ENCODE results near the gene INSR. TPM values are rescaled to one million over a fixed set of nuclear protein-coding genes. Genes with fewer than 3 reads are reported as not detected.

Gene INSR
- total RNA-seq (ENCODE audit: unreplicated experiment): 23.9 TPM
- long read RNA-seq, partial matches to known transcripts: 0 of 13 reads
- long read RNA-seq, other reads (novel, unspliced or antisense): 13 of 13 reads

DNA sequence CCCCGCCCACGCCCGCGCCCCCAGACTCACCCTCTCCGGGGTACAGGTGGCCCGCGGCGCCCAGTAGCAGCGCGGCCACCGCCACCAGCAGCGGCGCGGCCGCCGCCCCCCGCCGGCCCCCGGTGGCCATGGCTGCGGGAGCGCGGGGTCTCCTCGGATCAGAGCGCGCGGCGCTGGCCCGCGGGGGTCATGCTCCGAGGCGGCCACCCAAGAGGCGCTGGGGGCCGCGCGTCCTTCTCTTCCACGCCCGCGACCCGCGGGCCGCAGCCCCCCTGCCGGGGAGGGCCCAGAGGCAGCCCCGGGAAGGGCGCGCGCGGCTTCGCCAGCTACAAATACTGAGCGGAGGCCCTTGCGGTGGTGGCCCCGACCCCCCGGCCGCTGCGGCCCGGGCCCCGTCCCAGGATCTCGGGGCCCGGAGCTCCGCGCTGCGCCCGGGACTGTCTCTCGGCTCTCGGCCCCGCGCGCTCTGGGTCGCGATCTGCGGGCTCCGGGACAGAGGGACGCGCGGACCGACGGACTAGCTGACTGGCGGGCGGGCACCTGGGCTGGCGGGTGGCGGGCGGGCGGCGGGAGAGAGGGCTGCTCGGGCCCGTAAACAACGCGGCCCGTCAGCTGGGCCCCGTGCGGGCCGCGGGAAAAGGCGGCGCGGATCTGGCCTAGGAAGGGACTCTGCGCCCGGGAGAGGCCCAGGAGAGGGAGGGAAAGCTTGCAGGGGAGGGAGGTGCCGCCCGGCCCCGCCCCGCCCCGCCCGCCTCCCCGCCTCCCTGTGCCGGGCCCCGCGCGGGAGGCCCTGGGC, at the start of gene INSR:
INSR (minus strand) TSS at position 653 of the 796 bp plus-strand sequence; CDS start at position 130, 523 bp downstream.
- Mint-ChIP-seq H3K4me3 (ENCODE audit: unreplicated experiment) (peak within 1 kb of the TSS; percentile 84), H3K27ac (ENCODE audit: unreplicated experiment) (no peak within 1 kb of the TSS), H3K9me3 (ENCODE audit: unreplicated experiment) (peaks cover 3% of the 10 kb centered on the region), H3K27me3 (ENCODE audit: unreplicated experiment) (peaks cover 6% of the 10 kb centered on the region), H3K36me3 (ENCODE audit: unreplicated experiment) (no peaks in the 10 kb centered on the region), H3K4me1 (ENCODE audit: low read depth, unreplicated experiment) (no peaks in the 10 kb centered on the region)
- no peak for TF ChIP-seq CTCF (IDR thresholded peaks at IDR 0.05; ENCODE audit: partially characterized antibody, unreplicated experiment)
- peak; percentile 88 for DNase-seq

DNA sequence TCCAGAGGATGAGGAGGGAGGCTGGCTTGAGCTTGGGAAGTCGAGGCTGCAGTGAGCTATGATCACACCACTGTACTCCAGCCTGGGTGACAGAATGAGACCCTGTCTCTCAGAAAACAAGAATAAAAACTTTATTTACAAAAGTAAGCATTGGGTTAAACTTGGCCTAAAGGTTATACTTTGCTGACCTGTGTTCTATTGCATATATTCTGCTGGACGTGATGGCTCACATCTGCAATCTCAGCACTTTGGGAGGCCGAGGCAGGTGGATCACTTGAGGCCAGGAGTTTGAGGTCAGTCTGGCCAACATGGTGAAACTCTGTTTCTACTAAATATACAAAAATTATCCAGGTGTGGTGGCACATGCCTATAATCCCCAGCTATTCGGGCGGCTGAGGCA, 47.9 kb upstream of the INSR start:
- Mint-ChIP-seq H3K27ac (ENCODE audit: unreplicated experiment) (no peak overlapping the region), H3K4me3 (ENCODE audit: unreplicated experiment) (no peak overlapping the region), H3K36me3 (ENCODE audit: unreplicated experiment) (no peaks in the 10 kb centered on the region), H3K4me1 (ENCODE audit: low read depth, unreplicated experiment) (no peaks in the 10 kb centered on the region), H3K27me3 (ENCODE audit: unreplicated experiment) (no peaks in the 10 kb centered on the region), H3K9me3 (ENCODE audit: unreplicated experiment) (peaks cover 4% of the 10 kb centered on the region)
- TF ChIP-seq CTCF (IDR thresholded peaks at IDR 0.05; ENCODE audit: partially characterized antibody, unreplicated experiment): no peak
- DNase-seq: no peak

DNA sequence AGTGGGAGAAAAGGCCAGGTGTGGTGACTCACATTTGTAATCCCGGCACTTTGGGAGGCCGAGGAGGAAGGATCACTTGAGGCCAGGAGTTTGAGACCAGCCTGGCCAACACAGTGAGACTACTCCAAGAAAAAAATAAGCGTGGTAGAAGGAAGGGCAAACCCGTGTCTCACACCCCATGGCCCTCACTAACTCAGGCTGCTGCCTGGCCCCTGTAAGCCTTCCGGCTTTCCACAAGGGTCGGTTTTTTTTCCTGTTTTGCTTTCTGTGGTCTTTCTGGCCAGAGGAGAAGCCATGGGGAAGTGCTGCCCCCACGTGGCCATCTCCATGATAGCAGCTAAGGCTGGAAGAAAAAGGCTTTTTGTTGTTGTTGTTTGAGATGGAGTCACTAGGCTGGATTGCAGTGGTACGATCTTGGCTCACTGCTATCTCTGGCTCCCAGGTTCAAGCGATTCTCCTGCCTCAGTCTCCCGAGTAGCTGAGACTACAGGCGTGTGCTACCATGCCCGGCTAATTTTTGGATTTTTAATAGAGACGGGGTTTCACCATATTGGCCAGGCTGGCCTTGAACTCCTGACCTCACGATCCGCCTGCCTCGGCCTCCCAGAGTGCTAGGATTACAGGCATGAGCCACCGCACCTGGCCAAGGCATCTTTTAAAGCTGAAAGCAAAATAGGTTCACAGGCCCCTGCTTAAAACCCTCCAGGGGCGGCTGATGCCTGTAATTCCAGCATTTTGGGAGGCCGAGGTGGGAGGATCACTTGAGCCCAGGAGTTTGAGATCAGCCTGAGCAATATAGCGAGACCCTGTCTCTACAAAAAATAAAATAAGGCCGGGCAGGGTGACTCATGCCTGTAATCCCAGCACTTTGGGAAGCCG, 47.0 kb upstream of the INSR start:
- DNase-seq: peak; percentile 92
- H3K36me3 Mint-ChIP-seq (ENCODE audit: unreplicated experiment): no peaks in the 10 kb centered on the region

DNA sequence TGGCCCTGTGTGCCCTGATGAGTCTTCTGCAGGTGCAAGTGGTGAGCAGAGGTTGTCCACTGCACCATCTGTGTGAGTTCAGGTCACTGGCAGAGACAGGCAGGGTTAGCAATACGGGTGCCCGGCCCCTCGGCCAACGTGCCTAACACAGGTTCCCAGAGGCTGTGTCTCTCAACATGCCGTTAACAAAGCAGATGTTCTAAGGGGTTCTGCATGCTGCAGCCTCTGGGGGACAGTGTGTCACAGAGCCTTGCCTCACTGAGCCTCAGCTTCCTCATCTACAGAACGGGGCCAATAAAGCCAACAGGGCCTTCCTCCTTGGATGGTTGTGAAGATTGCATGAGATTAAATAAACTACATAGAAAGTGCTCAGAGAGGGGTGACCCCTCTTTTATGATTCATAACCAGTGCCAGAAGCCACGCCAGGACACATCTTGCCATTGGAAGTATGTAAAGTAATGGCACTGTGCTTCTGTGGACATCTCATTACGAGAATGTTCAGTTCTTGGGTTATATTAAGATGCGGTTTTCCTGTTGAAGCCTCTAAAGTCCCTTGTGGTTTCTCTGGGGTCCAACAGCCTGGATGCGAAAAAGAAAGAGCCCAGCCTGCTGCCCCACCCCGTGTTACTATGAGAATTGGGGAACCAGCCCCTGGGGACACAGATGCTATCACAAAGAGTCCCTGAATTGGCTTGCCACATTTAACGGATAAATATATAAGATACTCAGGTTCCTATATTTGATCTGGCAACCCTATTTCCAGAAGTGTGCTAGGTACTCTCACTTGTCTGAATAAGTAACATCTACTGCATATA, 43.4 kb upstream of the INSR start:
- no peak for TF ChIP-seq CTCF (IDR thresholded peaks at IDR 0.05; ENCODE audit: partially characterized antibody, unreplicated experiment)
- no peaks in the 10 kb centered on the region for H3K4me1 Mint-ChIP-seq (ENCODE audit: low read depth, unreplicated experiment)
- peaks cover 4% of the 10 kb centered on the region for H3K9me3 Mint-ChIP-seq (ENCODE audit: unreplicated experiment)
- no peaks in the 10 kb centered on the region for H3K36me3 Mint-ChIP-seq (ENCODE audit: unreplicated experiment)
- DNase-seq: no peak
- H3K27ac Mint-ChIP-seq (ENCODE audit: unreplicated experiment): no peak overlapping the region
- H3K27me3 Mint-ChIP-seq (ENCODE audit: unreplicated experiment): peaks cover 2% of the 10 kb centered on the region
- no peak overlapping the region for H3K4me3 Mint-ChIP-seq (ENCODE audit: unreplicated experiment)

More for the DNA sequence above, 47.0 kb upstream of the INSR start:
- peak; percentile 96 for TF ChIP-seq CTCF (IDR thresholded peaks at IDR 0.05; ENCODE audit: partially characterized antibody, unreplicated experiment)
- Mint-ChIP-seq H3K27me3 (ENCODE audit: unreplicated experiment) (no peaks in the 10 kb centered on the region), H3K4me3 (ENCODE audit: unreplicated experiment) (peak overlapping the region; percentile 1), H3K27ac (ENCODE audit: unreplicated experiment) (no peak overlapping the region), H3K4me1 (ENCODE audit: low read depth, unreplicated experiment) (no peaks in the 10 kb centered on the region), H3K9me3 (ENCODE audit: unreplicated experiment) (peaks cover 4% of the 10 kb centered on the region)
